Heart left ventricle (tissue), 16 donors: ENCODE data around the gene MUC6. TPM values are rescaled to one million over a fixed set of nuclear protein-coding genes. Genes with fewer than 3 reads are reported as not detected.
A peak's percentile ranks its signal among the peaks of the same experiment; 100 is the strongest.

Source experiments
- ATAC-seq, 4 donors: fragments of 200-7000 bp; cut with Tn5 transposase; one replicate each; pipeline ENCODE4 v1.9.1; 2020 to 2022; ENCODE audit warnings: moderate library complexity in 4 of 4, mild to moderate bottlenecking in 3 of 4, moderate number of reproducible peaks in 1 of 4
- DNase-seq, 5 donors: peaks; one replicate each; pipeline ENCODE4 v3.0.0-alpha.2; 2020
- H3K27ac ChIP-seq, 12 donors: fragments of 200-600 bp; sonication (generic) in 4 of 12; one replicate each; pipeline versions ENCODE4 v1.5.0 to v1.8.0; 2016 to 2022; ENCODE audit warnings: mild to moderate bottlenecking in 2 of 12
- H3K27me3 ChIP-seq, 9 donors: fragments of 200-600 bp; sonication (generic) in 2 of 9; one replicate each; pipeline versions ENCODE4 v1.5.1 to v1.8.0; 2016 to 2022; ENCODE audit warnings: mild to moderate bottlenecking in 3 of 9
- H3K36me3 ChIP-seq, 9 donors: fragments of 200-600 bp; sonication (generic) in 2 of 9; one replicate each; pipeline versions ENCODE4 v1.5.0 to v1.8.0; 2018 to 2022; ENCODE audit warnings: mild to moderate bottlenecking in 2 of 9
- H3K4me1 ChIP-seq, 12 donors: fragments of 200-600 bp; sonication (generic) in 4 of 12; one replicate each; pipeline versions ENCODE4 v1.5.0 to v1.8.0; 2016 to 2022; ENCODE audit warnings: mild to moderate bottlenecking in 3 of 12
- H3K4me3 ChIP-seq, 12 donors: fragments of 200-600 bp; sonication (generic) in 4 of 12; one replicate each; pipeline versions ENCODE4 v1.5.0 to v1.8.0; 2017 to 2022; ENCODE audit warnings: mild to moderate bottlenecking in 9 of 12, moderate library complexity in 4 of 12
- H3K9me3 ChIP-seq, 12 donors: fragments of 200-600 bp; sonication (generic) in 4 of 12; one replicate each; pipeline versions ENCODE4 v1.5.0 to v1.8.0; 2016 to 2022; ENCODE audit warnings: mild to moderate bottlenecking in 1 of 12
- POLR2A ChIP-seq, 2 donors: fragments of 450-650 bp; IDR thresholded peaks; one replicate each; pipeline ENCODE4 v1.6.1; 2017; ENCODE audit warnings: antibody characterized with exemption in 2 of 2, mild to moderate bottlenecking in 2 of 2, moderate library complexity in 2 of 2
- WGBS, 4 donors: extraction: QIAGEN DNeasy Blood & Tissue Kit in 2 of 4; methylation state at CpG; one replicate each; pipeline versions ENCODE4 v1.1.5 to v1.1.7; 2013 to 2018; 5-methylcytosine and 5-hydroxymethylcytosine counted together
- intact Hi-C, 10 donors: fragments of 100-400 bp; cut with DNase I; formaldehyde crosslinking; loops; one replicate each; pipeline versions ENCODE4 v1.11.1 to v1.14.2; 2022
- polyA plus RNA-seq, 2 donors: library from polyadenylated mRNA; stranded (reverse); fragments of 200-250 nt; gene quantifications; one replicate each; pipeline ENCODE4 v1.2.3, GENCODE V29; 2013
- total RNA-seq, 9 donors: library from RNA; depleted of rRNA in 2 of 9; stranded (reverse); fragments of >200 nt in 2 of 9; fragmentation: NEBNext Ultra II Directional in 3 of 9; extraction: Animal tissue kit (Norgen Biotek cat#: 25700) in 3 of 9; gene quantifications; one replicate each; pipeline versions ENCODE4 v1.1.0 to v1.2.4, GENCODE V29; 2016 to 2023
- TF ChIP-seq, protein P1 (sequence below), 12 donors: fragments of 200-600 bp; sonication (generic) in 4 of 12; IDR thresholded peaks; one replicate each; pipeline versions ENCODE4 v1.5.0 to v1.8.0; 2018 to 2022; ENCODE audit warnings: antibody characterized with exemption in 12 of 12, mild to moderate bottlenecking in 5 of 12
- donor health status: ischemic (EF 13 %, LVEDD 7.1; RV severe dilation, severe dysfunction).
- donor health status: healthy with polysubstance abuse.
- donor health status: DM: no; HTN: yes; CAD: no.
- donor health status: DM: no; HTN: no; CAD: no.
- donor health status: ischemic (EF 25% LVEDD 6.9; RV normal size, moderate dysfunction).
- donor health status: ischemic (EF 25% LVEDD 5.7; RV mildly dilated, moderate dysfunction).
- donor health status: healthy.
- donor health status: DM: yes; HTN: yes; CAD: no.
- donor health status: ischemic (EF 35%, LVEDD 5.7; RV mildly dilated, moderate dysfunction).
- donor health status: nonischemic (EF 11% LVEDD 7.7; RV severe dilation, severe dysfunction).
- donor health status: DM: yes; HTN: yes; CAD: no.
- donor health status: PGD.
- donor health status: ischemic (EF 29% LVEDD 5.4; RV normal size, mild dysfunction).
- donor health status: nonischemic (EF 23%, LVEDD 6.1; RV moderate dilation, normal function).

MUC6 gene
- total and polyA plus RNA-seq, 11 donors, result 0.04 to 0.06 TPM; not detected in 9

DNA sequence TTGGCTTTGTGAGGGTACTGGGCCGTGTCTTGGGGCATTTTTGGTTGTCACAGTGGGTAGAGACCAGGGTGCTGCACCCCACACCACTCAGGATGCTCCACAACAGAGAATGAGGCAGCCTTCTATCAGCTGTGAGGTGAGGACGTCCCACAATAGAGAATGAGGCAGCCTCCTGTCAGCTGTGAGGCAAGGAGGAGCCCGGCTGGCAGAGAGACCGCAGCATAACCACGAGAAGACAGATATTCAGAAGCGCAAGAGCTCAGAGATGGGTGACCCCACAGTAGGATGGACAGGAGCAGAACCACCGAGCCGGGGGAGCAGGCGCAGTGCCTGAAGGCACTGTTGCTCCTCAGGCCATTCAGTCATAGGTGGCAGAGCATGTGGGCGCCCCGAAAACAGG, 63.3 kb downstream of the MUC6 start:
- Histone ChIP-seq H3K4me1 (peaks cover 0 to 6% (median 0%) of the 10 kb centered on the region in 12 donors), H3K9me3 (no peaks in the 10 kb centered on the region), H3K27ac (no peak overlapping the region), H3K27me3 (no peaks in the 10 kb centered on the region), H3K36me3 (peaks cover 0 to 87% (median 59%) of the 10 kb centered on the region in 9 donors), H3K4me3 (no peak overlapping the region)
- TF ChIP-seq, protein P1, sequence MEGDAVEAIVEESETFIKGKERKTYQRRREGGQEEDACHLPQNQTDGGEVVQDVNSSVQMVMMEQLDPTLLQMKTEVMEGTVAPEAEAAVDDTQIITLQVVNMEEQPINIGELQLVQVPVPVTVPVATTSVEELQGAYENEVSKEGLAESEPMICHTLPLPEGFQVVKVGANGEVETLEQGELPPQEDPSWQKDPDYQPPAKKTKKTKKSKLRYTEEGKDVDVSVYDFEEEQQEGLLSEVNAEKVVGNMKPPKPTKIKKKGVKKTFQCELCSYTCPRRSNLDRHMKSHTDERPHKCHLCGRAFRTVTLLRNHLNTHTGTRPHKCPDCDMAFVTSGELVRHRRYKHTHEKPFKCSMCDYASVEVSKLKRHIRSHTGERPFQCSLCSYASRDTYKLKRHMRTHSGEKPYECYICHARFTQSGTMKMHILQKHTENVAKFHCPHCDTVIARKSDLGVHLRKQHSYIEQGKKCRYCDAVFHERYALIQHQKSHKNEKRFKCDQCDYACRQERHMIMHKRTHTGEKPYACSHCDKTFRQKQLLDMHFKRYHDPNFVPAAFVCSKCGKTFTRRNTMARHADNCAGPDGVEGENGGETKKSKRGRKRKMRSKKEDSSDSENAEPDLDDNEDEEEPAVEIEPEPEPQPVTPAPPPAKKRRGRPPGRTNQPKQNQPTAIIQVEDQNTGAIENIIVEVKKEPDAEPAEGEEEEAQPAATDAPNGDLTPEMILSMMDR (IDR thresholded peaks at IDR 0.05), result no peak
- TF ChIP-seq POLR2A (IDR thresholded peaks at IDR 0.05), result no peak
- DNase-seq (no peak), ATAC-seq (no peak)
- intact Hi-C loops, result no loop called here
- WGBS, 4 donors, result 92 to 97% (median 96%) methylated on average over 10 to 11 of the region's 11 CpGs

DNA sequence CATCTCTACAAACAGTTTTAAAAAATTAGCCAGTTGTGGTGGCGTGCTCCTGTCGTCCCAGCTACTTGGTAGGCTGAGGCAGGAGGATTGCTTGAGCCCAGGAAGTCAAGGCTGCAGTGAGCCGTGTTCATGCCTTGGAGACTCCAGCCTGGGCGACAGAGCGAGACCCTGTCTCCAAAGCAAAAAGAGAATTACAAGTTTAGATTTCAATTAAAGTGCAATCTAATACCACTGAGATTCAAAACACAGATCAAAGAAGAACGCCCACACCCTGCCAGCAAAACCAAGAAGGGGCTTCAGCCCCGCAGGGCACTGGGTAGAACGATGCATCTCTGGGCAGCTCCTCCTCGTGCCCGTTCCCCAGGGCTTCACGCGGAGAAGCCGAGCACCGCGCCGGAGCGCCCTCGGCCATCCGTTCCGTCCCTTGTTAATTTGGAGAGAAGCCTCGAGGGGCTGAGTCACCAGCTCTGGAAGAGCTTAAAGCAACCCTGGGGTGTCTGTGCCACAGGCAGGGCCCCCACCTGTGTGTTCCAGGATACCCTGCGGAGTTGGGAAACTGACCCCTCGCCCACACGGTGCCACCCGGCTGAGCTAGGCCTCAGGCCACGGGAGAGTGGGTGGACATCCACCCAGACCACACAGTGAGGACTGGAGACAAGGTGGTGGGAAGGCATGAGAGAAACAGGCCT, 63.9 kb downstream of the MUC6 start:
- no peak overlapping the region for H3K27ac ChIP-seq
- peaks cover 0 to 11% (median 0%) of the 10 kb centered on the region in 12 donors for H3K4me1 ChIP-seq
- H3K27me3 ChIP-seq, result no peaks in the 10 kb centered on the region
- H3K9me3 ChIP-seq, result no peaks in the 10 kb centered on the region
- intact Hi-C loops, result no loop called here
- H3K4me3 ChIP-seq, result no peak overlapping the region
- ATAC-seq (no peak), DNase-seq (no peak)
- 90 to 97% (median 95%) methylated on average over 25 to 26 of the region's 26 CpGs for WGBS, 4 donors
- peaks cover 0 to 81% (median 54%) of the 10 kb centered on the region in 9 donors for H3K36me3 ChIP-seq
- TF ChIP-seq, protein P1 (IDR thresholded peaks at IDR 0.05), result no peak
- no peak for TF ChIP-seq POLR2A (IDR thresholded peaks at IDR 0.05)

DNA sequence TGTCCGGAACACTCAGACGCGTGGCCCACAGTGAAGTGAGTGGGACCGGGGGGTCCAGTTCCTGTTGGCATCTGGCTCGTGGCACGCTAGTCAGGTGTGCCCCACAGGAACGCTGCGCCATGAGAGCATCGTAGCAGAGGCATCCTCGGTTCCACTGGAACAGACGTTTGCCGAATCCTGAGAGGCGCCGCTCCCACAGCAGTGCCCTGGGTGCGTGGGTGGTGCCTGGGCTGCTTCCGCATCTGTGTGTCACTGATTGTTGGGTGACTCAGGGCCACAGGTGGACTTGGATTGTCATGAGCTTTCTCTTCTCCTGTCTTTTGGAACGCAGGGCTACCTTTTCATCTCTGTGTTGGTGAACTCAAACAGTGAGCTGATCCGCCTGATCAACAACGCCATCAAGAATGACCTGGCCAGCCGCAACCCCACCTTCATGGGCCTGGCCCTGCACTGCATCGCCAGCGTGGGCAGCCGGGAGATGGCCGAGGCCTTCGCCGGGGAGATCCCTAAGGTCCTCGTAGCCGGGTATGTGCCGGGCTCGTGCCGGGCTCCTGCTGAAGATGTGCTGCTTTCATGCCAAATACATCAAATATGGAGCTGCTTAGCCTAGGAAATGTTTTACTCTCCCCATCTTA, 64.7 kb downstream of the MUC6 start:
- Histone ChIP-seq H3K36me3 (peaks cover 0 to 73% (median 46%) of the 10 kb centered on the region in 9 donors), H3K9me3 (no peaks in the 10 kb centered on the region), H3K4me1 (peaks cover 0 to 11% (median under 1%) of the 10 kb centered on the region in 12 donors), H3K27me3 (no peaks in the 10 kb centered on the region), H3K27ac (no peak overlapping the region), H3K4me3 (no peak overlapping the region)
- DNase-seq, result peak in 1 of 5 donors; percentile 15
- intact Hi-C loops, result no loop called here
- TF ChIP-seq, protein P1 (IDR thresholded peaks at IDR 0.05), result no peak
- no peak for TF ChIP-seq POLR2A (IDR thresholded peaks at IDR 0.05)
- WGBS, 4 donors, result 92 to 95% (median 94%) methylated on average over 20 to 31 of the region's 31 CpGs
- ATAC-seq, result no peak

DNA sequence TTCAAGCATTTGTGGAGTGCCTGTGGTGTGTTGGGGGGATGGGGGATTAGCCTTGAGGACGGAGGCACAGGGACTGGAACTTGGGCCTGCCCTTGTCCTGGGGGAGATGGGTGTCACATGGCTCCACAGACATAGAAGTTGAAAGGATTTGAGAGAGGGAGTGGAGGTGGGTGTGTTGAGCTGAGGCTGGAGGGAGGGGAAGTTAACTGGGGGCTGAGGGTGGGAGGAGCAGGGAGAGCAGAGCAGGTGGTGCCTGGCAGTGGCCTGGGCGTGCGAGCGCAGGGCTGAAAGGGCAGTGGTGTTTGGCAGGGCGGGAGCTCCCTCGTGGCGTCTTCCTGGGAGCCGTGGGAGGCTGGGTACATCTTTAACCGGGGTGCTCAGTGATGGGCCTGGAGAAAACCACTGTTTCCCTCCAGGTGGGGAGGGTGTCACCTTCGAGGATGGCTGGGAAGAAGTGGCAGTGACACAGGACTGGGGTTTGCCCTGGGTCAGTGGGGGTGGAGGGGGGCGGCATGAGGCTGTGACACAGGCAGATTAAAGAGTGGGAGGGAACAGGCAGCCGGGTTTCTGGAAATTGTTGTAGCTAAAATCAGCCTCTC, 65.3 kb downstream of the MUC6 start:
- Histone ChIP-seq H3K27ac (no peak overlapping the region), H3K36me3 (peaks cover 0 to 67% (median 42%) of the 10 kb centered on the region in 9 donors), H3K9me3 (no peaks in the 10 kb centered on the region), H3K4me3 (no peak overlapping the region), H3K27me3 (no peaks in the 10 kb centered on the region), H3K4me1 (peaks cover 0 to 18% (median 6%) of the 10 kb centered on the region in 12 donors)
- no peak for DNase-seq
- no peak for ATAC-seq
- TF ChIP-seq, protein P1 (IDR thresholded peaks at IDR 0.05), result no peak
- no peak for TF ChIP-seq POLR2A (IDR thresholded peaks at IDR 0.05)
- intact Hi-C loops, result no loop called here
- 76 to 88% (median 86%) methylated on average over 11 to 12 of the region's 12 CpGs for WGBS, 4 donors
